ENCODE results near the gene CDH15. TPM values are rescaled to one million over a fixed set of nuclear protein-coding genes. Genes with fewer than 3 reads are reported as not detected.
"Not testable (repeated sequence)": the region's sequence is repeated elsewhere in the genome, so short reads cannot be mapped to it uniquely, and the experiment has no call there.

CDH15 gene
- total and polyA plus RNA-seq, 5 experiments from 2014 or later = not detected

DNA sequence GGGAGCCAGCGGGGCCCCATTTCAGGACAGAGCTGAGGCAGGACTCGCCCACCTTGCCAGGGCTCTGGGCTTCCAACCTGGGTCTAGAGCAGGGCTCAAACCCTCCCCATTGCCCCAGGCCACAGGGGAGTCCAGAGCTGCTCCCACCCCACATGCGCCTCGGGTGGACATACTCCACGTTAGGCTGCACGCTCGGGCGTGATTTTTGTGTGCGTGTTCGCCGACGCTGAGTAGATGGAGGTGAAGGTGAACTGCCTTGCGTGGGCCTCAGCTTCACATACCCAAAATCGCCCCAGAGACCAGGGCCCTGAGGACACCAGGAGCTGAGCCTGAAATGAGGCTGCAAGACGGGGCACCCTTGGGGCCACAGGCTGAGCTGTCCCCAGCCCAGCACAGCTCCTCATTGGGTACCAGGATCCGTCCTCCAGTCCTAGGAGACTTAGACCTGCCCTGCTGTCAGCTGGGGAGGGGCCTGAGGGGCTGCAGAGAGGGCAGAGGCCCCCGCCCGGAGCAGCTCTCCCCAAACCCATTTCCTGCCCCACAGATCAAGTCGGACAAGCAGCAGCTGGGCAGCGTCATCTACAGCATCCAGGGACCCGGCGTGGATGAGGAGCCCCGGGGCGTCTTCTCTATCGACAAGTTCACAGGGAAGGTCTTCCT lies 8.2 kb downstream of the CDH15 start:
- Mint-ChIP-seq H3K4me3 (no peak overlapping the region), H3K27ac (no peak overlapping the region), H3K9me3 (no peaks in the 10 kb centered on the region), H3K36me3 (no peaks in the 10 kb centered on the region), H3K27me3 (no peaks in the 10 kb centered on the region), H3K4me1 (peaks cover 2 to 13% (median 6%) of the 10 kb centered on the region in 4 donors)
- POLR2A ChIA-PET = interaction anchor here (0.5 kb wide), 1 partner anchor 321 kb away, joined by 4 read pairs; no protein-coding TSS in a partner anchor
- ATAC-seq (no peak), DNase-seq (no peak)

DNA sequence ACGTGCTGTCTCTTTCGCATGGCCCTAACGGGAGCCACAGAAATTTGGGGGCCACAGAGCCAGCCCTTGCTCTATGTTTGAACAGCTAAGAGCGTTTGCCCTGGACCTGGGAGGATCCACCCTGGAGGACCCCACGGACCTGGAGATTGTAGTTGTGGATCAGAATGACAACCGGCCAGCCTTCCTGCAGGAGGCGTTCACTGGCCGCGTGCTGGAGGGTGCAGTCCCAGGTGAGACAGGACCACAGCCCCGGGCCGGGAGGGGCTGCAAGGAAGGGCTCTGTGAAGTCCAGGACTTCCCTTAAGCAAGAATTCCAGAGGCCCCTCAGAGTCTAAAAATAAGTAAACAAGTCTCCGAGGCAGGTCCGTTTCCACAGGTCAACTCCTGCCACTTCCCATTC lies 11.9 kb downstream of the CDH15 start:
- Mint-ChIP-seq H3K4me1 (peaks cover 4 to 12% (median 7%) of the 10 kb centered on the region in 4 donors), H3K9me3 (no peaks in the 10 kb centered on the region), H3K27ac (no peak overlapping the region), H3K27me3 (no peaks in the 10 kb centered on the region), H3K4me3 (no peak overlapping the region), H3K36me3 (no peaks in the 10 kb centered on the region)
- ATAC-seq = no peak
- POLR2A ChIA-PET = no interaction called here
- no peak for DNase-seq

DNA sequence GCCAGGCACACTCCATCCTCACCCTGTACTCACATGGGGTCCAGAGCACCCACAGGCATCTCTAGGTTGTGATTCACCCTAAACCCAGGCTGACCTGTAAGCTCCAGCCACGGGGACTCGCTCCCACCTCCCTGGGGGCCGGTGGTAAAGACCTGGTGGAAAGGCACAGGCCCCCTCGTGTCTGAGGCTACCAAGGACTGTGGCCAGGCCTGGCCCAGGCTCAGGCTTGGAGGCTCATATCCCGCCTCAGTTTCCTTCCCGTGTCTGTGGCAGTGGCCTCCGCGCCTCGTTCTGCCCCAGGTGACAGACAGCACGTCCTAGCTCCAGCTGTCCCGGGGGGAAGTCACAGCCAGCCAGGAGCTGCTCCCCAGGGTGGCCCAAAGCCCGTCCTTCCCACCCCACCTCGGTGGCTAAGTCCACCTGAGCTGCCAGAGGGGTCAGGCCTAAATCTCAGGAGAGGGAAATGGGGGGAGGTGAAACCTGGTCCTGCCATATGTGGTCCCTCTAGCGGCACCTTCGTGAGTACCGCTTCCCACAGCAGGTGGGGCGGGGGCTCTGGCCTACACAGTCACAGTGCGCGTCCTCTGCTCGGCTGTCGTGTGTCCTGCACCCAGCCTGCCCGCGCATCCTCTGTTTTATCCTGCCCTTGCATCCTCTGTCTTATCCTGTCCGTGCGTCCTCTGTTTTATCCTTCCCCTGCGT lies 12.6 kb downstream of the CDH15 start:
- POLR2A ChIA-PET = no interaction called here
- no peak for ATAC-seq

DNA sequence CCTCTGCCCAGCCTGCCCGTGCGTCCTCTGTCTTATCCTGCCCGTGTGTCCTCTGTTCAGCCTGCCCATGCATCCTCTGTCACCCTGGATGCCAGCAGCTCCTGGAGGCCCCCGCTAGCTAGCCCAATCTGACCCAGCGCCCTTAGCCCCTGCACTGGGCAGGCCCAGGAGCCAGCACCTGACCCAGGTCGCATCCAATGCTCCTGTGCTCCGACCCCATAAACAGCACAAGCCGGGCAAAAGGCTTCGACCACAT lies 13.1 kb downstream of the CDH15 start:
- peak overlapping the region in 3 of 10 donors; percentile 11 to 80 (median 74) for H3K27ac Mint-ChIP-seq
- no peak for DNase-seq
- ATAC-seq = no peak
- H3K36me3 Mint-ChIP-seq = no peaks in the 10 kb centered on the region
- H3K4me3 Mint-ChIP-seq = peak overlapping the region in 1 of 10 donors; percentile 42
- H3K9me3 Mint-ChIP-seq = peaks cover 0 to 2% (median 0%) of the 10 kb centered on the region in 9 donors
- no peaks in the 10 kb centered on the region for H3K27me3 Mint-ChIP-seq
- H3K4me1 Mint-ChIP-seq = peaks cover 4 to 12% (median 7%) of the 10 kb centered on the region in 4 donors
- POLR2A ChIA-PET = no interaction called here

More for the DNA sequence above, 12.6 kb downstream of the CDH15 start:
- peak overlapping the region in 2 of 10 donors; percentile 11 to 42 for H3K4me3 Mint-ChIP-seq
- peaks cover 4 to 12% (median 7%) of the 10 kb centered on the region in 4 donors for H3K4me1 Mint-ChIP-seq
- DNase-seq = no peak
- H3K36me3 Mint-ChIP-seq = no peaks in the 10 kb centered on the region
- H3K27me3 Mint-ChIP-seq = no peaks in the 10 kb centered on the region
- H3K27ac Mint-ChIP-seq = peak overlapping the region in 3 of 10 donors; percentile 11 to 80 (median 74)
- H3K9me3 Mint-ChIP-seq = peaks cover 0 to 2% (median 0%) of the 10 kb centered on the region in 9 donors

DNA sequence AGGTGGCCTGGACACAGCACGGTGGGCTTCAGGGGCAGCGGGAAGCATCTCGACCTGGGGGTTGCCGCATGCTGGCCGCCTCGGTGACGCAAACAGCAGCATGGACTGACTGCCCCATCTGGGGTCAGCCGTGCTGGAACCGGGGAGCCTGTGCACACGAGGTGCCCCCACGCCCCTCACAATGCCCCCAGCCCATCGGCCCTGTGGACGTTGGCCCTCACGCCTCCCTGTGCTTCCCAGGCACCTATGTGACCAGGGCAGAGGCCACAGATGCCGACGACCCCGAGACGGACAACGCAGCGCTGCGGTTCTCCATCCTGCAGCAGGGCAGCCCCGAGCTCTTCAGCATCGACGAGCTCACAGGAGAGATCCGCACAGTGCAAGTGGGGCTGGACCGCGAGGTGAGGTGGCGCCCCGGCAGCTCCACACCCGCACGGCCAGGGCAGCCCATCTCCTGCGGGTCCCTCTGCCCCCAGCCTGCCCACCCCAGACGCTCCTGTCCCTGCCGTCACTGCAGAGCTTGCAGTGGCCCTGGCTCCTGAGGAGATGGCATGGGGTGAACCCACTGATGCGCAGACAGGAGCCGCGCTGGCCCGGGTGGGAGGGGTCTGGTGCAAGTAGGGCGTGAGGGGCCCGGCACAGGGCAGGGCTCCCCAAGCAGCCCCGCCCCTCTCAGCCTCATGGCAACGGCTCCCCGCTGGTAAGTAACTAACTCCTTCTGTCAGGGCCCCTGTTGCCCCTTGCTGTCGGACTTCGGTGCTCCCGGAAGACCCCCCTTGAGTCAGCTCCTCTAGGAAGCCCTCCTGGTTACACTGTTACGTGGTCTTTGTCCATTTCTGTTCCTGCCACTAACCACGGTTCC lies 13.6 kb downstream of the CDH15 start:
- Mint-ChIP-seq H3K27me3 (no peaks in the 10 kb centered on the region), H3K4me3 (no peak overlapping the region), H3K27ac (peak overlapping the region in 2 of 10 donors; percentile 29 to 74), H3K9me3 (peaks cover 0 to 2% (median 0%) of the 10 kb centered on the region in 9 donors), H3K4me1 (peaks cover 4 to 12% (median 7%) of the 10 kb centered on the region in 4 donors), H3K36me3 (no peaks in the 10 kb centered on the region)
- DNase-seq (peak in 5 of 10 donors; percentile 52 to 75 (median 60)), ATAC-seq (peak; percentile 36 to 60)
- POLR2A ChIA-PET = no interaction called here

DNA sequence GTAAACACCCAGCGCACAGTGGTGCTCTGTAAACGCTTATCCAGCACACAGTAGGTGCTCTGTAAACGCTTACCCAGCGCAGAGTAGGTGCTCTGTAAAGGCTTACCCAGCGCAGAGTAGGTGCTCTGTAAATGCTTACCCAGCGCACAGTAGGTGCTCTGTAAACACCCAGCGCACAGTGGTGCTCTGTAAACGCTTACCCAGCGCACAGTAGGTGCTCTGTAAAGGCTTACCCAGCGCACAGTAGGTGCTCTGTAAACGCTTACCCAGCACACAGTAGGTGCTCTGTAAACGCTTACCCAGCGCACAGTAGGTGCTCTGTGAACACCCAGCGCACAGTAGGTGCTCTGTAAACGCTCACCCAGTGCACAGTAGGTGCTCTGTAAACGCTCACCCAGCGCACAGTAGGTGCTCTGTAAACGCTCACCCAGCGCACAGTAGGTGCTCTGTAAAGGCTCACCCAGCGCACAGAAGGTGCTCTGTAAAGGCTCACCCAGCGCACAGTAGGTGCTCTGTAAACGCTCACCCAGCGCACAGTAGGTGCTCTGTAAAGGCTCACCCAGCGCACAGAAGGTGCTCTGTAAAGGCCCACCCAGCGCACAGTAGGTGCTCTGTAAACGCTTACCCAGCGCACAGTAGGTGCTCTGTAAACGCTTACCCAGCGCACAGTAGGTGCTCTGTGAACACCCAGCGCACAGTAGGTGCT lies 14.5 kb downstream of the CDH15 start:
- H3K36me3 Mint-ChIP-seq, H3K4me3 Mint-ChIP-seq, ATAC-seq, DNase-seq, H3K27me3 Mint-ChIP-seq, POLR2A ChIA-PET, H3K9me3 Mint-ChIP-seq: not testable (repeated sequence)
- Mint-ChIP-seq H3K27ac (peak overlapping the region in 1 of 10 donors; percentile 29), H3K4me1 (peaks cover 5 to 13% (median 8%) of the 10 kb centered on the region in 4 donors)

DNA sequence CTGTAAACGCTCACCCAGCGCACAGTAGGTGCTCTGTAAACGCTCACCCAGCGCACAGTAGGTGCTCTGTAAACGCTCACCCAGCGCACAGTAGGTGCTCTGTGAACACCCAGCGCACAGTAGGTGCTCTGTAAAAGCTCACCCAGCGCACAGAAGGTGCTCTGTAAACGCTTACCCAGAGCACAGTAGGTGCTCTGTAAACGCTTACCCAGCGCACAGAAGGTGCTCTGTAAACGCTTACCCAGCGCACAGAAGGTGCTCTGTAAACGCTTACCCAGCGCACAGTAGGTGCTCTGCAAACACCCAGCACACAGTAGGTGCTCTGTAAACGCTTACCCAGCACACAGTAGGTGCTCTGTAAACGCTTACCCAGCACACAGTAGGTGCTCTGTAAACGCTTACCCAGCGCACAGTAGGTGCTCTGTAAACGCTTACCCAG lies 15.1 kb downstream of the CDH15 start:
- ATAC-seq, H3K27me3 Mint-ChIP-seq, H3K36me3 Mint-ChIP-seq, H3K4me3 Mint-ChIP-seq, H3K9me3 Mint-ChIP-seq, POLR2A ChIA-PET, DNase-seq: not testable (repeated sequence)
- H3K27ac Mint-ChIP-seq = peak overlapping the region in 1 of 10 donors; percentile 98
- H3K4me1 Mint-ChIP-seq = peaks cover 4 to 11% (median 7%) of the 10 kb centered on the region in 4 donors

DNA sequence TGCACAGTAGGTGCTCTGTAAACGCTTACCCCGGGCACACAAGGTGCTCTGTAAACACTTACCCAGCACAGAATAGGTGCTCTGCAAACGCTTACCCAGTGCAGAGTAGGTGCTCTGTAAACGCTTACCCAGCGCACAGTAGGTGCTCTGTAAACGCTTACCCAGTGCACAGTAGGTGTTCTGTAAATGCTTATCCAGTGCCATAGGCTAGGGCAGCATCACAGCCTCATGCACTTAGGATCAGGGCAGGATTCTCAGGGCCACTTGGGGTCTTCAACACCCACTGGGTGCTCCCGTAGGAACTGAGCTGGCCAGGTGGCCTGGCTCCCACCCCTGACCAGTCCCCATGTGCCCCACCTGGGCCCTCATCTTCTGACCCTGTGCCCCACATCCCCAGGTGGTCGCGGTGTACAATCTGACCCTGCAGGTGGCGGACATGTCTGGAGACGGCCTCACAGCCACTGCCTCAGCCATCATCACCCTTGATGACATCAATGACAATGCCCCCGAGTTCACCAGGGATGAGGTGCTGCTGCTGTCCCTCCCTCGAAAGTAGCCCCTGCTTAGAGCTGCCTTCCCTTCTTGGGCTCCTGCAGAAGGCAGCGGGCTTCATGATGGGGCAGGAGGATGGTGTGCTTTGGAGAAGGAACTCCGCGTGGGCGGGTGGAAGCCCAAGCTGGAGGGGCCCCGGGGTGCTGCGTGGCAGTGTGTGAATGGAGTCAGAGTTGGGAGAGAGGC lies 15.7 kb downstream of the CDH15 start:
- POLR2A ChIA-PET = no interaction called here
- peak overlapping the region in 9 of 10 donors; percentile 20 to 98 (median 70) for H3K27ac Mint-ChIP-seq
- no peaks in the 10 kb centered on the region for H3K27me3 Mint-ChIP-seq
- H3K9me3 Mint-ChIP-seq = peaks cover 0 to 2% (median 0%) of the 10 kb centered on the region in 9 donors
- H3K4me3 Mint-ChIP-seq = peak overlapping the region in 5 of 10 donors; percentile 23 to 74 (median 31)
- no peaks in the 10 kb centered on the region for H3K36me3 Mint-ChIP-seq
- ATAC-seq = peak; percentile 56 to 67
- peak in 6 of 10 donors; percentile 35 to 59 (median 56) for DNase-seq
- H3K4me1 Mint-ChIP-seq = peaks cover 0 to 9% (median 6%) of the 10 kb centered on the region in 4 donors

DNA sequence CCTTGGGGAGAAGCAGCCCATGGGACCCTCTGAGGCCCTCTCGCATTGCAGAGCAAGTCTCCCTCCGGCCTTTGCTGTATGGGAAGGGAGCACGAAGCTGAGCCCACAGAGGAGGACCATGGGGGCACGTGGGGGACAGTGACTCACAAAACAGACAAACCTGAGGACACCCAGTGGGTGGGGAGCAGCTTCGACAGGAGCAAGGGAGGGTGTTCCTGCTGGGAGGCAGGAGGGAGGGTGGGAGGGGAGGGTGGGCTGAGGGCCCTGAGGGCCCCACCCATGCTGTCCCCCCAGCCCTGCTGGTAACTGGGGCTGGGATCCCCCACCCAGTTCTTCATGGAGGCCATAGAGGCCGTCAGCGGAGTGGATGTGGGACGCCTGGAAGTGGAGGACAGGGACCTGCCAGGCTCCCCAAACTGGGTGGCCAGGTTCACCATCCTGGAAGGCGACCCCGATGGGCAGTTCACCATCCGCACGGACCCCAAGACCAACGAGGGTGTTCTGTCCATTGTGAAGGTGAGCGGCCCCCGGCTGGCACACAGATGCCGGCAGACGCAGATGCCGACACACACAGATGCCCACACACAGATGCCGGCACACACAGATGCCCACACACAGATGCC lies 16.3 kb downstream of the CDH15 start:
- Mint-ChIP-seq H3K9me3 (peaks cover 0 to 2% (median 0%) of the 10 kb centered on the region in 9 donors), H3K4me3 (no peak overlapping the region), H3K27me3 (no peaks in the 10 kb centered on the region), H3K4me1 (peaks cover 0 to 5% (median 3%) of the 10 kb centered on the region in 4 donors), H3K27ac (peak overlapping the region in 7 of 10 donors; percentile 56 to 98 (median 70)), H3K36me3 (no peaks in the 10 kb centered on the region)
- POLR2A ChIA-PET = no interaction called here
- ATAC-seq = peak; percentile 29 to 38
- DNase-seq = no peak

DNA sequence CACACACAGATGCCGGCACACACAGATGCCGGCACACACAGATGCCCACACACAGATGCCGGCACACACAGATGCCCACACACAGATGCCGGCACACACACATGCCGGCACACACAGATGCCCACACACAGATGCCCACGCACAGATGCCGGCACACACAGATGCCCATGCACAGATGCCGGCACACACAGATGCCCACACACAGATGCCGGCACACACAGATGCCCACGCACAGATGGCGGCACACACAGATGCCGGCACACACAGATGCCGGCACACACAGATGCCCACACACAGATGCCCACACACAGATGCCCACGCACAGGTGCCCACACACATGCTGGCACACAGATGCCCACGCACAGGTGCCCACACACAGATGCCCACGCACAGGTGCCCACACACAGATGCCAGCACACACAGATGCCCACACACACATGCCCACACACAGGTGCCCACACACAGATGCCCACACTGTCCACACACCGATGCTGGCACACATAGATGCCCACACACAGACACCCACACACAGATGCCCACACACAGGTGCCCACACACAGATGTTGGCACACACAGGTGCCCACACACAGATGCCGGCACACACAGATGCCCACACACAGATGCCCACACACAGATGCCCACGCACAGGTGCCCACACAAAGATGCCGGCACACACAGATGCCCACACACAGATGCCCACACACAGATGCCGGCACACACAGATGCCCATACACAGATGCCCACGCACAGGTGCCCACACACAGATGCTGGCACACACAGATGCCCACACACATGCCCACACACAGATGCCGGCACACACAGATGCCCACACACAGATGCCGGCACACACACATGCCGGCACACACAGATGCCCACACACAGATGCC lies 17.2 kb downstream of the CDH15 start:
- DNase-seq = not testable (repeated sequence)

More for the DNA sequence above, 17.2 kb downstream of the CDH15 start:
- POLR2A ChIA-PET, H3K36me3 Mint-ChIP-seq, H3K4me1 Mint-ChIP-seq, H3K9me3 Mint-ChIP-seq, H3K27me3 Mint-ChIP-seq, ATAC-seq: not testable (repeated sequence)
- peak overlapping the region in 2 of 10 donors; percentile 45 to 58 for H3K4me3 Mint-ChIP-seq
- peak overlapping the region in 3 of 10 donors; percentile 44 to 55 (median 51) for H3K27ac Mint-ChIP-seq

Measured in naive thymus-derived CD8-positive, alpha-beta T cell (primary cell).